Endometrial microvascular endothelial cells (primary cell): ENCODE results near the gene STK16. TPM values are rescaled to one million over a fixed set of nuclear protein-coding genes. Genes with fewer than 3 reads are reported as not detected.
"Not testable (repeated sequence)": the region's sequence is repeated elsewhere in the genome, so short reads cannot be mapped to it uniquely, and the experiment has no call there.

Experiments
- in situ Hi-C: cut with HindIII; loops from 2 replicates; pipeline ENCODE4 v1.10.0; 2017; ENCODE audit warnings: low sequenced_read_pairs, low pct_unique_long_range_greater_than_20kb; ENCODE audit errors: inconsistent ontology term
- total RNA-seq: library from RNA; depleted of rRNA; stranded (reverse); fragments of >200 nt; gene quantifications from one replicate; pipeline ENCODE4 v1.2.3, GENCODE V29; 2015; ENCODE audit errors: inconsistent ontology term

Gene STK16
- total RNA-seq, 1 donor from 2014 or later, result 5.5 TPM

GRCh38 chr2:219282943-219283581, 37.8 kb downstream of the STK16 start:
- in situ Hi-C loops, result no loop called here

GRCh38 chr2:219284501-219285372, 39.5 kb downstream of the STK16 start:
- in situ Hi-C loops, result no loop called here

DNA sequence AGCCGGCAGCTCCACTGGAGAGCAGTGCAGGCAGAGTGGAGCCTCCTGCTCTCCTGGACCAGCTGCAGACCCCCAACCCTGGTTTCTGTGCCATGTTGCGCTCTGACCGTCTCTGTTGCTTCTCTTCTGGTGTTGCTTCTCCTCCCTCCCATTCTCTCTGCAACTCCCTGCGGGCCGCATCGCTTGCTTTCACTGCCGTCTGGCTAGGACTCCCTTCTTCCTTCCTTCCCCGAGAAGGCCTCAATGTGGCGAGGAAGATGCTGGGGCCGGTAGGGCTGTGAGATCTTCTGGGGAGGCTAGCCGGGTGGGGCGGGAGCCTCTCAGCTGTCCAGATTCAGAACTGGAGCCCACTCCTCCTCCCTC, 40.1 kb downstream of the STK16 start:
- in situ Hi-C loops, result no loop called here

DNA sequence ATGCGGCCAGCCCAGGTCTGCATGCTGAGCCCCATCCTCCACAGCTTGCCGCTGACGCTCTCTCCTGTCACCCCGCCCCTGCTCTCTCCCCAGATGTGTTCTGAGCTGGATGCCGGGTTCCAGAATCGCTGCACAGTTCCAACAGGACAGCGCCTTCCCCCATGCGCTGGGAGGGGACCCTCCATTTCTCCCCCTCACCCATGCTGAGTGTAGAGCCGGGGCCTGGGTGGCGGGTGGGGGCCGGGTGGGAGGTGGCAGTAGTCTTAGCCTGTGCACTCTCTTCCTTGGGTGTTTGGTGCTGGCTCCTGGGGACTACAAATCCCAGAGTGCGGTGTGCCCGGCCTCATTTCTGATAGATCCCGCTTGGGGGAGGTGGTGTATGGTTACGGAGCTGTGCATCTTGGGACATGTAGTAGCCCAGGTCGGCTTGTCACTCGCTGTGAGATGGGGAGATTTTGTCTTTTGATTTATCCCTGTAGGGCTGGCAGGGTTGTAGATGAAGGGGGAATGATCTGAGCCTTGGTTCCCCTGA, 40.7 kb downstream of the STK16 start:
- in situ Hi-C loops, result no loop called here

- in situ Hi-C loops, result no loop called here
Observed at GRCh38 chr2:219286436-219287115, 41.3 kb downstream of the STK16 start.

DNA sequence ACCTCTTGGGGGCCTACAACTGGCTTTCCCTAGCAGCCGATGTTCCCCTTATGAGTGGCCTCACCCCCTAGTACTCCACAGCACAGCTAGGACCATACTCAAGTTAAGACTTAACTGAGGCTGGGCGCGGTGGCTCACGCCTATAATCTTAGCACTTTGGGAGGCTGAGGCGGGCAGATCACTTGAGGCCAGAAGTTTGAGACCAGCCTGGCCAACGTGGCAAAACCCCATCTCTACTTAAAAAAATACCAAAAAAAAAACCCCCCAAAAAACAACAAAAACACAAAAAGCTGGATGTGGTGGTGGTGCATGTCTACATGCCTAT, 41.8 kb downstream of the STK16 start:
- in situ Hi-C loops, result not testable (repeated sequence)

DNA sequence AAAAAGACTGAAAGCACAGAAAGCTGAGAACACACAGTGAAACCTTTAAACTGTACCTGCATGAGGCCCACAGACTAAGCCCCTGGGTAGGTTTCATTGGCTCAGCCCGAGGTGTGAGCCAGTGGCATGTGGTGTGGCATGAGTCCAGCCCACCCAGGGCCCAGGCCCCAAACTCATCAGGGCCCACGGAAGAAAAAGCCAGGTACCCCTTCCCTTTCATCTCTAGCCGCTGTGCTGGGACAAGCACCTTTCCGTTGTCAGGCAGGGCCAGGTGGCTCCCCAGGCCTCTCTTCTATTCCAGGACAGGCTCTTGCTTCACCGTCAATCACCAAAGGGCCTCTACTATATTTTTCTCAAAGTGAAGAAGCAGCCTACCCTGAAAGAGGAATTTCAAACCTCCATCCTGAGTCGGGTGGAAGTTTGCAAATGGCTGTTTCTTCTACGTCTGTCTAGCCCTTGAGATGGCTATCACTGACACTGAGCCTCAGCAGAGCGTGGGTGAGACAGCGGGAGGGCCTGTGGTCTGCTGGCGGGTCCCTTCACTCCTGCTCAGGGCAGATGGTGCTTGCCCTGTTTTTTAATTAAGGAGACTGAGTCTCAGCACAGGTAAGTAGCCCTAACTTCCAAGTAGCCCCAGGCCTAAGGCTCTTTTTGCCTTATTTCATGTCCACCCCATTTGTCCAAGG, 42.4 kb downstream of the STK16 start:
- in situ Hi-C loops, result no loop called here

DNA sequence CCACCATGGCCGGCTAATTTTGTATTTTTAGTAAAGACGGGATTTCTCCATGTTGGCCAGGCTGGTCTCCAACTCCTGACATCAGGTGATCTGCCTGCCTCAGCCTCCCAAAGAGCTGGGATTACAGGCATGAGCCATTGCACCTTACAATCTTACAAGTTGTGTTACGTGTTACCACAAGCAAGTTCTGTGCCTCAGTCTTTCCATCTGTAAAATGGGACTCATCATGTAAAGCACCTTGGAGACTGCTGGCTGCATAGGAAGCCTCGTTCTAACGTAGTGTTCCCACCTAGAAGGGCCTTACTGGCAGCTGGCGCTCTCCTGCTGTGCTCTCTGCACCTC, 43.9 kb downstream of the STK16 start:
- in situ Hi-C loops, result no loop called here

DNA sequence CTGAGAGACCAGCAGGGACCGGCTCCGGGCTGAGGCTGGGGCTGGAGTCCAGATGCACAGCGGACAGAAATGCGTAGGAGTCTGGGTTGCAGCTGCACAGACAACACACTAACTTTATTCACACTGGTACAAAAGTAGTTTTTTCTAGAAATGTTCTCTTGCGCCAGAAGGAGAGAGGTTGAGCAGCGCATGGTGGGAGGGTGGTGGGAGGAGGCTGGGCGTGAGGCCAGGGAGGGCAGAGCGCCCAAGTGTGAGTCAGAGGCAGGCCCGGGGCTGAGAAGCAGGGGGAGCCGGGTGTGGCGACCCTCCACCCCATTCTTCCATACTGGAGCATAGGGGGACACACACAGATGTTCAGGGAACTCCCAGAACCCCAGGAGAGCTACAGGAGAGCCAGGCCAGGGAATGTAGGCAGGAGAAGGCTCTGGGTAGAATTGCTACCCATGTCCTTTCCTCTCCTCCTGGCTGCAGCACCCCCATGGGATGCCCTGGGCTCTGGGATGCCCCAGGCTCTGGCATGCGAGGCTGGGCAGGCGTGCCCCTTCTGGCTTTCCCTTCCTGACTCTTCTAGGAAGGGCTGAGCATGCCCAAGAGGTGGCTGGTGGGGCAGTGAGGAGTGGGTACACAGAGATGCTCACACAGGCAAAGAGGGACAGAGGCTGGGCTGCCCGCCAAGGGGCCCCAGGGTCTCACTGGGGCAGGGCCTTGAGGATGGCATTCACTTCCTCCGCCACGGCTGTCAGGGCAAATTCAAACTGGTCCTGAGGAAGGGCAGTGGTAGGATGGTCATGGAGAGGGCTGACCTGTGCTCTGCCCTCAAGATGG, 44.5 kb downstream of the STK16 start:
- in situ Hi-C loops, result no loop called here

- in situ Hi-C loops, result no loop called here
Observed at GRCh38 chr2:219290381-219291171, 45.3 kb downstream of the STK16 start.

- in situ Hi-C loops, result no loop called here
Observed at GRCh38 chr2:219291394-219291793, 46.1 kb downstream of the STK16 start.

DNA sequence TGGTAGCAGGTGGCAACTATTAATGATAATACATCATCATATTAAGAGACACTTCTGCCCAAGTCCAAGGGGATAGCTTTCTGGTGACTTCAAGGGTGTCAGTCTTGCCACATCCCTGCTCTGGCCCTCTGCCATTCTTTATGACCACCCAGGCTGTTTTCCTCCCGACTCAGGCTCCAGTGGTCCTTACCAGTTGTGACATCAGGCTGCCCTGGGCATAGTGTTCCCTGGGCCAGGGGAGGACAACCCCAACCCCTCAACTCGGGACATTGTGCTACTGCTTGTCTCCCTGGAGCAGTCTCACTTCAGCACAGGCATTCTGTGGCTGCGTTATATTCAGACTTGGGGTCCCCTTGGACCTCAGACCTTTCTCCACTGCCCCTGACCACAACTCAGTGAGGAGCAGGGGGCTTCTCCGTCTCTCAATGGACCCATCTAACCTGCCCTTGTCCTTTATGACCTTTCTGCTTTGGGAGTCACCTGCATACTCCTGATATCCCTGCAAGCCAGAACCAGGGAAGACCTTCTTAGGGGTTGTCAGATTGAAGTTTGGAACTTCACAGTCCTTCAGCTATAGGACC, 46.7 kb downstream of the STK16 start:
- in situ Hi-C loops, result no loop called here

DNA sequence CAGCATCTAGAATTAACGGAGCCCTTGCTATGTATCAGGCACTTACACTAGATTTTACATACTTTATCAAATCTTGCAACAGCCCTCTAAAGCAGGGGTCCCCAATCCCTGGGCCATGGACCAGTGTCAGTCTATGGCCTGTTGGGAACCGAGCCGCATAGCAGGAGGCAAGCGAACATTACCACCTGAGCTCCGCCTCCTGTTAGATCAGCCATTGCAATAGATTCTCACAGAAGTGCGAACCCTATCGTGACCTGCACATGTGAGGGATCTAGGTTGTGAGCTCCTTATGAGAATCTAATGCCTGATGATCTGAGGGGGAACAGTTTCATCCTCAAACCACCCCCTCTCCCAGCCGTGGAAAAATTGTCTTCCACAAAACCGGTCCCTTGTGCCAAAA, 47.3 kb downstream of the STK16 start:
- in situ Hi-C loops, result no loop called here

DNA sequence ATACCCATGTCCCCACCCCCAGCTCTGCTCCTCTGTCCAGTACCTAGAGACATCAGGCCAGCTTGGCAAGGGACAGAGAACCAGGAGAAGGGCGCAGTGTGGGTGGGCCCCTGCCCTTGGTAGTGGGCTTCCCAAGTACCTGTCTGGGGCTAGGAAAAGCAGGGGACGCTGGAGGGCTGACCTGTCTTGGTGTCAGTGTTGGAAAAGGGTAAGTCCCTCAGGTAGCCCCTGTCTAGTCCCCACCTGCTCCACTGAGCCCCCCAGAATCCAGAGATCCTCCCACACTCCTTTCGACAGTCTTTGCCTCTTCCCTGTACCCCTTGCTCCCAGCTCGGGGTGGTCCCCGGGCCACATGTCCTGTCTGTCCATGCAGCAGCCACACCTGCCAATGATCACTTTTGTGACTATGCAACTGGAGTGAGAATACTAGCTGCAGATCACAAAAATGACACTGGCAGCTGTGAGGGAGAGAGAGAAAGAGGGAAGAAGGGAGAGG, 48.5 kb downstream of the STK16 start:
- in situ Hi-C loops, result no loop called here

DNA sequence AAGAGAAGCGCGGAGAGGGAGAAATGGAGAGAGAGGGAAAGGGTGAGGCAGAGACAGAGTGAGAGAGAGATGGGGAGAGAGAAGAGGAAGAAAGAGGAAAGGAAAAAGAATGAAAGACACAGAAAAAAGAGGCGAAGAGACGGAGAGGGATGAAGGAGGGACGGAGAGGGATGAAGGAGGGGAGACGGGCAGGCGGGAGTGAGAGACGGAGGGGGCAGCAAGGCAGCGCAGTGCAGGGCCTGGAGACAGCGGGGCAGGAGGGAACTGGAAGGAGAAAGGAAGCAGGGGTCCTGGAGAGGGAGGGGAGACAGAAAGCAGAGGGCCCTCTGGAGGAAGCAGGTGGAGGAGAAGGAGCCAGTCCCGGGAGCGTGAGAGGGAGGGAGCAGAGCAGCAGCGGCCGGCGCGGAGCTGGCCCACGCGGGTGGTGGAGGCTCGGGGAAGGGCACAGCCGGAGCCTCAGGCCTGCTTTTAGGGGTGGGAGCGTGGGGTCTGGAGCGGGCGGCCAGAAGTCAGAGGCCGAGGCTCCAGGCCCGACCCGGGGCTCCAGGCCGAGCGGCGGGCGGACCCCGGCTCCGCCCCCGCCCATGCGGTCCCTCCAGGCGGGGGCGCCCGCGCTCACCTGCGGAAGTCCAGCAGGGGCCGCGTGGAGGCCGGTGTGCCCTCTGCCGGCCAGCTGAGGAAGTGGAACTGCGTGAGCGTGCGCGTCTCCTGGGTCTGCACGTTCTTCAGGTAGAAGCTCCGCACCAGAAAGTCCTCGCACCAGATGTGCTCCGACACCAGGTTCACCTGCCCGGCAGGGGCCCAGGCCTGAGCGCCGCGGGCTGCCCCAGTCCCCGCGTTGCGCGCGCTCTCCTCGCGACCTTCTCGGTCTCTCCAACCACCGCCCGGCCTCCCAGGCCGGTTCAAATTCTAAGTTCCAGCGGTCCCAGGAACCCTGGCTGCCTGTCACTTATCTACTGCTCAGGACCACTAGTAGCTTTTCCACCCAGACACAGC, 49.4 kb downstream of the STK16 start:
- in situ Hi-C loops, result no loop called here

DNA sequence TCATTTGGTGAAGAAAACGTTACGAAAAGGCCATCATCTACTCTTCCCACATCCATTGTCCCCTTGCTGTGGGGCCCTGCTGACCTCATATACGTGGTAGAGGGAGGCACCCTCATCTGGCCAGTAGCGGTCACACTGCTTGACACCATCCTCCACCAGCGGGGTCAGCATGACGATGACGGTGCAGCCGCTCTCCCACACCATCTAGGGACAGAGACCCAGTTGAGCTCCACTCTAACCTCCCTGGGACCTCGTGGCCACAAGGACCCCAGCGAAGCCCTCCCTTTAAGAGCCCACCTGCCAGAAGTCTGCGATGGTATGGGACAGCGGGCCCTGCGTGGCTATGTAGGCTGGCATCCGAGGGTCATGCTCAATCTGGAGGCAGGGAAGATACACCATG, 50.9 kb downstream of the STK16 start:
- in situ Hi-C loops, result no loop called here
